Measurements from ENCODE around the gene ATP13A3. TPM values are rescaled to one million over a fixed set of nuclear protein-coding genes. Genes with fewer than 3 reads are reported as not detected.

Gene ATP13A3
- total and polyA plus RNA-seq, 9 of the 15 experiments (the other 6 are each of a cell fraction or from before 2014, with no cell fraction given) = 16.6 to 135 (median 86.6) TPM

DNA sequence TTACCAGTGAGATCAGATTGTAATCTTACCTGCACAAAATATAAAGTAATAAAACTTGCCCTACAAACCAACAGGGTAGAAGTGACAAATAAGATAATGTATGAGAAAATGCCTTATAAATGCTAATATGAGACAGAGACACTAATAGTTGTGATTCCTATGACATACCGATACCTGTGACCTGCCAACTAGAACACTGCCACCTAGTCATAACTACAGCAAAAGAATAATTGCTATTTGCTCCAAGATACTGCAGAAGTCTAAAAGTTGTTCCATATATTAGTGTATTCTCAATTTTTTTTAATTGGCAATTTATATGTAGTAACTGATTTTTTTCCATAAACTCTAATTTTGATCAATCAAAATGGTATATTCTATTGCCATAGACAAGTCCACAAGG is 62.4 kb downstream of the ATP13A3 start (continued):
- TF ChIP-seq, protein P1, sequence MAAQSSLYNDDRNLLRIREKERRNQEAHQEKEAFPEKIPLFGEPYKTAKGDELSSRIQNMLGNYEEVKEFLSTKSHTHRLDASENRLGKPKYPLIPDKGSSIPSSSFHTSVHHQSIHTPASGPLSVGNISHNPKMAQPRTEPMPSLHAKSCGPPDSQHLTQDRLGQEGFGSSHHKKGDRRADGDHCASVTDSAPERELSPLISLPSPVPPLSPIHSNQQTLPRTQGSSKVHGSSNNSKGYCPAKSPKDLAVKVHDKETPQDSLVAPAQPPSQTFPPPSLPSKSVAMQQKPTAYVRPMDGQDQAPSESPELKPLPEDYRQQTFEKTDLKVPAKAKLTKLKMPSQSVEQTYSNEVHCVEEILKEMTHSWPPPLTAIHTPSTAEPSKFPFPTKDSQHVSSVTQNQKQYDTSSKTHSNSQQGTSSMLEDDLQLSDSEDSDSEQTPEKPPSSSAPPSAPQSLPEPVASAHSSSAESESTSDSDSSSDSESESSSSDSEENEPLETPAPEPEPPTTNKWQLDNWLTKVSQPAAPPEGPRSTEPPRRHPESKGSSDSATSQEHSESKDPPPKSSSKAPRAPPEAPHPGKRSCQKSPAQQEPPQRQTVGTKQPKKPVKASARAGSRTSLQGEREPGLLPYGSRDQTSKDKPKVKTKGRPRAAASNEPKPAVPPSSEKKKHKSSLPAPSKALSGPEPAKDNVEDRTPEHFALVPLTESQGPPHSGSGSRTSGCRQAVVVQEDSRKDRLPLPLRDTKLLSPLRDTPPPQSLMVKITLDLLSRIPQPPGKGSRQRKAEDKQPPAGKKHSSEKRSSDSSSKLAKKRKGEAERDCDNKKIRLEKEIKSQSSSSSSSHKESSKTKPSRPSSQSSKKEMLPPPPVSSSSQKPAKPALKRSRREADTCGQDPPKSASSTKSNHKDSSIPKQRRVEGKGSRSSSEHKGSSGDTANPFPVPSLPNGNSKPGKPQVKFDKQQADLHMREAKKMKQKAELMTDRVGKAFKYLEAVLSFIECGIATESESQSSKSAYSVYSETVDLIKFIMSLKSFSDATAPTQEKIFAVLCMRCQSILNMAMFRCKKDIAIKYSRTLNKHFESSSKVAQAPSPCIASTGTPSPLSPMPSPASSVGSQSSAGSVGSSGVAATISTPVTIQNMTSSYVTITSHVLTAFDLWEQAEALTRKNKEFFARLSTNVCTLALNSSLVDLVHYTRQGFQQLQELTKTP (IDR thresholded peaks at IDR 0.05; ENCODE audit: low read depth in 1 of 2, partially characterized antibody in 2 of 2) = no peak
- no peak for TF ChIP-seq PHB2 (IDR thresholded peaks at IDR 0.05; ENCODE audit: low read depth)
- TF ChIP-seq, protein P2, sequence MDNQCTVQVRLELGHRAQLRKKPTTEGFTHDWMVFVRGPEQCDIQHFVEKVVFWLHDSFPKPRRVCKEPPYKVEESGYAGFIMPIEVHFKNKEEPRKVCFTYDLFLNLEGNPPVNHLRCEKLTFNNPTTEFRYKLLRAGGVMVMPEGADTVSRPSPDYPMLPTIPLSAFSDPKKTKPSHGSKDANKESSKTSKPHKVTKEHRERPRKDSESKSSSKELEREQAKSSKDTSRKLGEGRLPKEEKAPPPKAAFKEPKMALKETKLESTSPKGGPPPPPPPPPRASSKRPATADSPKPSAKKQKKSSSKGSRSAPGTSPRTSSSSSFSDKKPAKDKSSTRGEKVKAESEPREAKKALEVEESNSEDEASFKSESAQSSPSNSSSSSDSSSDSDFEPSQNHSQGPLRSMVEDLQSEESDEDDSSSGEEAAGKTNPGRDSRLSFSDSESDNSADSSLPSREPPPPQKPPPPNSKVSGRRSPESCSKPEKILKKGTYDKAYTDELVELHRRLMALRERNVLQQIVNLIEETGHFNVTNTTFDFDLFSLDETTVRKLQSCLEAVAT (IDR thresholded peaks at IDR 0.05) = no peak
- TF ChIP-seq, protein P3, sequence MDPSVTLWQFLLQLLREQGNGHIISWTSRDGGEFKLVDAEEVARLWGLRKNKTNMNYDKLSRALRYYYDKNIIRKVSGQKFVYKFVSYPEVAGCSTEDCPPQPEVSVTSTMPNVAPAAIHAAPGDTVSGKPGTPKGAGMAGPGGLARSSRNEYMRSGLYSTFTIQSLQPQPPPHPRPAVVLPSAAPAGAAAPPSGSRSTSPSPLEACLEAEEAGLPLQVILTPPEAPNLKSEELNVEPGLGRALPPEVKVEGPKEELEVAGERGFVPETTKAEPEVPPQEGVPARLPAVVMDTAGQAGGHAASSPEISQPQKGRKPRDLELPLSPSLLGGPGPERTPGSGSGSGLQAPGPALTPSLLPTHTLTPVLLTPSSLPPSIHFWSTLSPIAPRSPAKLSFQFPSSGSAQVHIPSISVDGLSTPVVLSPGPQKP (CRISPR knock-in tag; IDR thresholded peaks at IDR 0.05) = no peak
- TF ChIP-seq MECOM (CRISPR knock-in tag; IDR thresholded peaks at IDR 0.05) = no peak
- no peak for TF ChIP-seq GABPB1 (CRISPR knock-in tag; IDR thresholded peaks at IDR 0.05)
- no peak for TF ChIP-seq POLR2A (conservative IDR thresholded peaks at IDR 0.05)
- TF ChIP-seq ZNF282 (CRISPR knock-in tag; IDR thresholded peaks at IDR 0.05) = no peak
